ENCODE results near the gene ITGA11.

Gene ITGA11

GRCh38 chr15:68301301-68301700, 130.7 kb downstream of the ITGA11 start:
- no peak for DNase-seq (ENCODE audit: insufficient read length, low spot score)
- TF ChIP-seq POLR2A (IDR thresholded peaks at IDR 0.05; ENCODE audit: low read depth, low read length), result no peak

DNA sequence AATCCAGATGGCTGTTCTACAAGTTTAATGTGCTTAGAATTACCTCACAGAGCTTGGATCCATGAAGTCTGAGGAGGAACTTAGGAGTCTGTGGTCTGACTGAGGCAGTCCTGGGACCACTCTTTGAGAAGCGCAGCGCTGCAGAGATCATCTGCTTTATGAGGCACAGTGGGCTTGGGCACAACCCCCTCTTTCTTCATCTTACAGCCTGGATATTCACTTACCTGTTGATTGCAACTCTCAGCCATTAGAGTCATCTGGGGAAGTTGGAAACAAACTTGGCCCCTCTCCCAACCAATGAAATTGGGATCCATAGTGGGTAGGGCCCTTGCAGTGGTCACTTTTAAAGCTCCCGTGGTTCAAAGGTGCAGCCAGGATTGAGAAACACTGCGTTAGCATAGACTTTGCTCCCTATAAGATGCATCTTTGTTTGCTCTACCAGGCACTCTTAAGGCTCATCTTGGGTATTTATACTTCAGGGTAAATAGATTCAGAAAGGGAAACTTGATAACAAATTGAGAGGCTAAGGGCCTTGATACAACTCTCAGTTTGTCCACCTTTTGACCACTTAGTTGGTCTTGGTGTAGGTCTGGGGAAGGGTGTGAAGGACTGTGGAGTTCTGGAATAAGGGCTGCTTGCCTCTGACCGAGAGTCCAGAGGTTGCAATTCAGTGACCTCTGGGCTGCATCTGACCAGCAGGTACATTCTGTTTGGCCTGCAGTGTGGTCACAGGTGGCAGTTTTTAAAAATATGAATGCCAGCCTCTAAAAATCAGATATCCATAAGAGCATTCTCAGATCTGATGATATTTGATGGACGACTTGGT, 131.6 kb downstream of the ITGA11 start:
- TF ChIP-seq POLR2A (IDR thresholded peaks at IDR 0.05; ENCODE audit: low read depth, low read length), result no peak
- DNase-seq (ENCODE audit: insufficient read length, low spot score) (no peak), FAIRE-seq (no peak)

More at GRCh38 chr15:68301301-68301700, 130.7 kb downstream of the ITGA11 start:
- FAIRE-seq, result no peak

DNA sequence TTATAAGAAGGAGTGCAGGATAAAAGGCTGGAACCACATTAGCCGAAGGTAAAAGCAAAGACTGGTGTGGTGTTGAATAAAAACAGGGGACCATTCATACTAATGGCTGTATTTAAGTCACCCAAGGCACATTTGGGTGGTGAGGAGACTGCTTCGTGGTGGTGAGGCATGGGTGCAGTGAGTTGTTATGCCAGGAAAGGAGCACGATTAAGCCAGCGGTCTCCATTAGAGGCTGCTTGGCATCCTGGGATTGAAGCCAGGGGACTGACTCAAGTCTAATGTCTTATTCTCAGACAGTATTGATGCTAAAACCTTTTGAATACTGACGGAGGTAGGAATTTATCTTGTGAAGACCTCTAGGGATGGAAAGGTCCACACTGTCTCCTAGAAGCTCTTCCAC, 132.5 kb downstream of the ITGA11 start:
- no peak for TF ChIP-seq POLR2A (IDR thresholded peaks at IDR 0.05; ENCODE audit: low read depth, low read length)
- no peak for FAIRE-seq
- no peak for DNase-seq (ENCODE audit: insufficient read length, low spot score)

GRCh38 chr15:68298882-68299381, 133.0 kb downstream of the ITGA11 start:
- no peak for TF ChIP-seq POLR2A (IDR thresholded peaks at IDR 0.05; ENCODE audit: low read depth, low read length)
- no peak for FAIRE-seq
- no peak for DNase-seq (ENCODE audit: insufficient read length, low spot score)

DNA sequence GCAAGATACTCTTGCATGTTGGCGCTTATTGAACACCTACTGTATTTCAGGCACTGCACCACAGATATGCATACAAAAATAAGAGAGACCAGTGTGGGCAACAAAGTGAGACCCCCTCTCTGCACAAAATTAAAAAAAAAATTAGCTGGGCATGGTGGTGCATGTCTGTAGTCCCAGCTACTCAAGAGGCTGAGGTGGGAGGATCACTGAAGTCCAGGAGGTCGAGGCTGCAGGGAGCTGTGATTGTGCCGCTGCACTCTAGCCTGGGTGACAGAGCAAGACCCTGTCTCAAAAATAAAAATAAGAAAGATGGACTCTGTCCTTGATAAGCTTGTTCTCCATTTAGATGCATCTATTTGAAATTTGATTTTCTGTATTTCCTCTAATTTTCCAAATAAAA, 133.6 kb downstream of the ITGA11 start:
- FAIRE-seq, result no peak
- TF ChIP-seq POLR2A (IDR thresholded peaks at IDR 0.05; ENCODE audit: low read depth, low read length), result no peak
- DNase-seq (ENCODE audit: insufficient read length, low spot score), result no peak

DNA sequence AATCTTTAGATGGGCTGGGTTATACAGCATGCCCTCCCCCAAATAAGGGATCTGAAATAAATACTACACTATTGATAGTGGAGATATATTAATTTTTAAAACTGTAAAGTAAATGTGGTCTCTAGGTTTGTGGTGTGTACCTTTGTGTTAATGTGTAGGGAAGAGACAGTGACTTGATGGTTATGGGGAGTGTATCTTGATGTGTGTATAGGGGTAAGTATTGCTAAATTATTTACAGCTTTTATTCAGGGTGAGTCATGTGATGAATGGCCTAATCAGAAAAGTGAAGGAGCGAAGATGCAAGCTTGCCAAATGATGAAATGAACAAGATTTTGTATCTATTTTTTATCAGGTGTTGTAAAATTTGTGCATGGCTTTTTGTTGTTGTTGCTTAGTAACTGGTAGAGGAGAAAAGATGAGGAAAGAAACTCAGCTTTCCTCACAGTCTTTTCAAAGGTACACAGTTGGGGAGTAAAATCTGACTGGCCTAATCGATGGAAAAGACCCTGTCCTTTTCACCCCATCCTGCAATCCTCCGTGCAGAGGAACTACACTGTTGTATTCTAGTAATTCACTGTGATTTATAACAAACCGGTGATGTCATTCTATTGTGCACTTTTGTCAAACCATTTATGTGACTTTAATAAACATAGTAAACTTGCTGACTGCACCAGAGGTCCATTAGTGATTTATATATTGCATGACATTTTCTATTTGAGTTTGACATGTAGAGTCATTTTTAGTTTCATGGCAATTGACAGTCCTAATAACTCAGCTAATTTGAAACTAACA, 136.8 kb downstream of the ITGA11 start:
- no peak for TF ChIP-seq POLR2A (IDR thresholded peaks at IDR 0.05; ENCODE audit: low read depth, low read length)
- DNase-seq (ENCODE audit: insufficient read length, low spot score), result no peak
- no peak for FAIRE-seq

GRCh38 chr15:68292967-68293366, 139.0 kb downstream of the ITGA11 start:
- FAIRE-seq, result no peak
- TF ChIP-seq POLR2A (IDR thresholded peaks at IDR 0.05; ENCODE audit: low read depth, low read length), result no peak
- no peak for DNase-seq (ENCODE audit: insufficient read length, low spot score)

DNA sequence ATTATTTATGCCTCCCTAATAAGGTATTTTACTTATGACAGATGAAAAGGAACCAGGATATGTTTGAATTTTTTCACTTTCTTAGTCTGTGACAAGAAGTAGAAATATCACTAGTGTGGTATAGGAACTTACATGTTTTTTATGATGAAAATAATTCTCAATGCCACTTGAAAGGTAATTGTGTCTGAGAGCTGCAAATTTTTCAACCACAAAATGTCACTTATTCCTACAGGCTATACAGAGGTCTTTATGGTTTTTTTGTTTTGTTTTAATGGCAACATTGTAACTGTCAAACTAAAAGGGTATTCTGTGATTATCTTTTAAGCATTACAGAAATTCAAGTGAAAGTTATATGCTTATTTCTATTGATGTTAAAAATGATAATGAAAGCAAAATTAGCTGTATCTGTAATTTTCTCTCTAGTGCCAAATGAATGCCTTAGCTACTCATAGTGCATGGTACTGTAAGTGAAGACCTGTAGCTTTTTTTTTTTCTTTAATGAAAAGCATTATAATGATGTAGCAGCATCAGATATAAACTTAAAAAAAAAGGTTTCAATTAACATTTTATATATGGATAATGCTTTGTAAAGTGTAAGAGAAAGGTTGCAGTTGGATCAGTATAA, 139.7 kb downstream of the ITGA11 start:
- DNase-seq (ENCODE audit: insufficient read length, low spot score) (no peak), FAIRE-seq (no peak)
- TF ChIP-seq POLR2A (IDR thresholded peaks at IDR 0.05; ENCODE audit: low read depth, low read length), result no peak

DNA sequence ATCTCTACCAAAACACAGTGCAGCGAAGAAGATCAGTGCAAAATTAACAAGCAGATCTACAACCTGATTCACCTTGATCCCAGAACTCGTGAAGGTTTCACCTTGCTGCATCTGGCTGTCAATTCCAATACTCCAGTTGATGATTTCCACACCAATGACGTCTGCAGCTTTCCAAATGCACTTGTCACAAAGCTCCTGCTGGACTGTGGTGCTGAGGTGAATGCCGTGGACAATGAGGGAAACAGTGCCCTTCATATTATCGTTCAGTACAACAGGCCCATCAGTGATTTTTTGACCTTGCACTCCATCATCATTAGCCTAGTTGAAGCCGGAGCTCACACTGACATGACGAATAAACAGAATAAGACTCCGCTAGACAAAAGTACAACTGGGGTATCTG, 141.2 kb downstream of the ITGA11 start:
- DNase-seq (ENCODE audit: insufficient read length, low spot score) (no peak), FAIRE-seq (no peak)
- TF ChIP-seq POLR2A (IDR thresholded peaks at IDR 0.05; ENCODE audit: low read depth, low read length), result no peak

DNA sequence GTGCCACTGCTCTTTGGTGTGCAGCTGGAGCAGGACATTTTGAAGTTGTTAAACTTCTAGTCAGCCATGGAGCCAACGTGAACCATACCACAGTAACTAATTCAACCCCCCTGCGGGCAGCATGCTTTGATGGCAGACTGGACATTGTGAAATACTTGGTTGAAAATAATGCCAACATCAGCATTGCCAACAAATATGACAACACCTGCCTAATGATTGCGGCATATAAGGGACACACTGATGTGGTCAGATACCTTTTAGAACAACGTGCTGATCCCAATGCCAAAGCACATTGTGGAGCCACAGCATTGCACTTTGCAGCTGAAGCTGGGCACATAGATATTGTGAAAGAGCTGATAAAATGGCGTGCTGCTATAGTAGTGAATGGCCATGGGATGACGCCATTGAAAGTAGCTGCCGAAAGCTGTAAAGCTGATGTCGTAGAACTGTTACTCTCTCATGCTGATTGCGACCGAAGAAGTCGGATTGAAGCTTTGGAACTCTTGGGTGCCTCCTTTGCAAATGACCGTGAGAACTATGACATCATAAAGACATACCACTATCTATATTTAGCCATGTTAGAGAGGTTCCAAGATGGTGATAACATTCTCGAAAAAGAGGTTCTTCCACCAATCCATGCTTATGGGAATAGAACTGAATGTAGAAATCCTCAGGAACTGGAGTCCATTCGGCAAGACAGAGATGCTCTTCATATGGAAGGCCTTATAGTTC, 142.2 kb downstream of the ITGA11 start:
- DNase-seq (ENCODE audit: insufficient read length, low spot score) (no peak), FAIRE-seq (no peak)
- TF ChIP-seq POLR2A (IDR thresholded peaks at IDR 0.05; ENCODE audit: low read depth, low read length), result no peak

GRCh38 chr15:68289057-68289456, 142.9 kb downstream of the ITGA11 start:
- TF ChIP-seq POLR2A (IDR thresholded peaks at IDR 0.05; ENCODE audit: low read depth, low read length), result no peak
- no peak for FAIRE-seq
- no peak for DNase-seq (ENCODE audit: insufficient read length, low spot score)

DNA sequence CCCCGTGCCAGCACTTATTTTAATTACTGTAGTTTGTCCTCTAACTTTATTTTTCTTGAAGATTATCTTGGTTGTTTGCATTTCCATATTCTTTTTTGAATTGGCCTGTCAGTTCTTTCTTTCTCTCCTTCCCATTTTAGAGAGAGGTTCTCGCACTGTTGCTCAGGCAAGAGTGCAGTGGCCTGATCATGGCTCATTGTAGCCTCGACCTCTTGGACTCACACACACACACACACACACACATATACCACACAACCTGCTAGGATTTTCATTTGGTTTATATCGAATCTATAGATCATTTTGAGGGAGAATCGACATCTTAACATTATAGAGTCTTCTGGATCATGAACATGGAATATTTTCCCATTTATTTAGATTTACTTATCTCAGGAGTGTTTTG, 145.7 kb downstream of the ITGA11 start:
- no peak for FAIRE-seq
- DNase-seq (ENCODE audit: insufficient read length, low spot score), result no peak
- TF ChIP-seq POLR2A (IDR thresholded peaks at IDR 0.05; ENCODE audit: low read depth, low read length), result no peak

- FAIRE-seq (no peak), DNase-seq (ENCODE audit: insufficient read length, low spot score) (no peak)
- no peak for TF ChIP-seq POLR2A (IDR thresholded peaks at IDR 0.05; ENCODE audit: low read depth, low read length)
Observed at GRCh38 chr15:68285259-68285980, 146.5 kb downstream of the ITGA11 start.

All from H54 (cell line).